ENCODE measurements around the gene CNDP2. TPM values are rescaled to one million over a fixed set of nuclear protein-coding genes. Genes with fewer than 3 reads are reported as not detected.

CNDP2 gene
- total RNA-seq, 4 donors from 2014 or later: 29.5 to 82.8 (median 31.6) TPM

- no peaks in the 10 kb centered on the region for H3K36me3 ChIP-seq
- H3K27me3 ChIP-seq: no peaks in the 10 kb centered on the region
- DNase-seq: no peak
- H3K9me3 ChIP-seq: no peaks in the 10 kb centered on the region
- ATAC-seq: no peak
- H3K4me3 ChIP-seq: no peak overlapping the region
- H3K27ac ChIP-seq: no peak overlapping the region
- intact Hi-C loops (cut with DNase I; ENCODE audit: low total_unique reads): loop anchor here (5.0 kb wide), 1 partner anchor 295 kb away; no protein-coding TSS in a partner anchor
- in situ Hi-C loops (cut with MboI; ENCODE audit: low sequenced_read_pairs in 4 of 4): loop anchor here in 2 of 4 donors (10.0 kb wide), 2 partner anchors 137 to 297 kb away; no protein-coding TSS in a partner anchor
- no peak for TF ChIP-seq POLR2A (IDR thresholded peaks at IDR 0.05)
- no peak for TF ChIP-seq CTCF (IDR thresholded peaks at IDR 0.05 in 4 of 5, conservative IDR thresholded peaks at IDR 0.05 in 1 of 5)
- H3K4me1 ChIP-seq: peaks cover 3 to 6% of the 10 kb centered on the region in 2 donors
Observed at GRCh38 chr18:74492259-74492658, 3.9 kb upstream of the CNDP2 start.

GRCh38 chr18:74493689-74494088 is 2.5 kb upstream of the CNDP2 start:
- Histone ChIP-seq H3K9me3 (no peaks in the 10 kb centered on the region), H3K27me3 (no peaks in the 10 kb centered on the region), H3K4me1 (peaks cover 6 to 8% of the 10 kb centered on the region in 2 donors), H3K27ac (no peak overlapping the region), H3K4me3 (no peak overlapping the region), H3K36me3 (no peaks in the 10 kb centered on the region)
- in situ Hi-C loops (cut with MboI; ENCODE audit: low sequenced_read_pairs in 4 of 4) (loop anchor here in 2 of 4 donors (10.0 kb wide), 2 partner anchors 139 to 299 kb away; no protein-coding TSS in a partner anchor), intact Hi-C loops (cut with DNase I; ENCODE audit: low total_unique reads) (loop anchor here (5.0 kb wide), 1 partner anchor 296 kb away; no protein-coding TSS in a partner anchor)
- ATAC-seq (no peak), DNase-seq (no peak)
- TF ChIP-seq CTCF (IDR thresholded peaks at IDR 0.05 in 4 of 5, conservative IDR thresholded peaks at IDR 0.05 in 1 of 5) (peak in 4 of 5 experiments; percentile 9 to 47 (median 40)), POLR2A (IDR thresholded peaks at IDR 0.05) (no peak)

- H3K36me3 ChIP-seq: no peaks in the 10 kb centered on the region
Observed at GRCh38 chr18:74494514-74494913, 1.6 kb upstream of the CNDP2 start.

GRCh38 chr18:74496508-74497323 is 553 bp downstream of the CNDP2 start:
- intact Hi-C loops (cut with DNase I; ENCODE audit: low total_unique reads) (loop anchor here (1.0 to 5.0 kb wide), 6 partner anchors 56 to 712 kb away; partner anchors contain the start of genes PTGR3, TIMM21 and ZNF407), in situ Hi-C loops (cut with MboI; ENCODE audit: low sequenced_read_pairs in 4 of 4) (loop anchor here in 3 of 4 donors (5.0 to 10.0 kb wide), 3 partner anchors 101 to 302 kb away; partner anchors contain the start of gene ZNF407 (in 1 of the 3))
- Histone ChIP-seq H3K36me3 (peaks cover 0 to 18% of the 10 kb centered on the region in 2 donors), H3K4me3 (peak overlapping the region; percentile 68 to 96 (median 82)), H3K27me3 (no peaks in the 10 kb centered on the region), H3K27ac (peak overlapping the region; percentile 78 to 90 (median 88)), H3K4me1 (peaks cover 9 to 13% of the 10 kb centered on the region in 2 donors), H3K9me3 (no peaks in the 10 kb centered on the region)
- peak in 1 of 2 donors; percentile 46 for DNase-seq
- peak in 2 of 5 experiments; percentile 12 to 19 for TF ChIP-seq CTCF (IDR thresholded peaks at IDR 0.05 in 4 of 5, conservative IDR thresholded peaks at IDR 0.05 in 1 of 5)
- TF ChIP-seq POLR2A (IDR thresholded peaks at IDR 0.05): no peak
- peak in 1 of 2 donors; percentile 34 for ATAC-seq

More at GRCh38 chr18:74494514-74494913, 1.6 kb upstream of the CNDP2 start:
- ATAC-seq (no peak), DNase-seq (no peak)
- intact Hi-C loops (cut with DNase I; ENCODE audit: low total_unique reads): loop anchor here (5.0 kb wide), 1 partner anchor 297 kb away; no protein-coding TSS in a partner anchor
- Histone ChIP-seq H3K4me1 (peaks cover 6 to 8% of the 10 kb centered on the region in 2 donors), H3K27ac (no peak overlapping the region), H3K4me3 (no peak overlapping the region), H3K27me3 (no peaks in the 10 kb centered on the region), H3K9me3 (no peaks in the 10 kb centered on the region)
- no peak for TF ChIP-seq POLR2A (IDR thresholded peaks at IDR 0.05)
- TF ChIP-seq CTCF (IDR thresholded peaks at IDR 0.05 in 4 of 5, conservative IDR thresholded peaks at IDR 0.05 in 1 of 5): no peak
- in situ Hi-C loops (cut with MboI; ENCODE audit: low sequenced_read_pairs in 4 of 4): loop anchor here in 2 of 4 donors (10.0 kb wide), 2 partner anchors 140 to 300 kb away; no protein-coding TSS in a partner anchor
